HG03103 (cell line): Measurements from ENCODE around the gene C1orf52.

Experiments used
- ATAC-seq: cut with Tn5 transposase; IDR thresholded peaks from one replicate; pipeline ENCODE4 v1.9.1; 2021; ENCODE audit warnings: low read depth; ENCODE audit not compliant: unreplicated experiment

C1orf52 gene

DNA sequence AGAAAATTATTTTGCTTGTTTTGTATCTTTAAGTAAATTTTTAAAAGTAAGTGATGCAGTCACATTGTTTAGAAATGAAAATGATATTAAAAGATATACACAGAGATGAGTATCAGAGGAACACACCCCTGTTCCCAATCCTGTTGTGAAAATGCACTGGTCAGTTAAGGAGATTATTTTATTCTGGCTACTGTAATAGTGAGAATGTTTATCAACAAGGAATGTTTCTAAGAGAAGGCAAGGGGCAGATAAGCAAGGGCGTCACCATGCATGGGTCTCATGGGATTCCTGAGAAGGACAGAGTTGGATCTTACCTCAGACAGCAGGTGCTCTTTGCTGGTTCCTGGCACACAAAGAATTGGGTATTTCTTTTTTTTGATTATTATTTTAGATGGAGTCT is 21.8 kb downstream of the C1orf52 start:
- no peak for ATAC-seq

- no peak for ATAC-seq
These were observed 29.0 kb downstream of the C1orf52 start for GRCh38 chr1:85230305-85230977.

GRCh38 chr1:85229574-85230097 is 29.8 kb downstream of the C1orf52 start:
- no peak for ATAC-seq

DNA sequence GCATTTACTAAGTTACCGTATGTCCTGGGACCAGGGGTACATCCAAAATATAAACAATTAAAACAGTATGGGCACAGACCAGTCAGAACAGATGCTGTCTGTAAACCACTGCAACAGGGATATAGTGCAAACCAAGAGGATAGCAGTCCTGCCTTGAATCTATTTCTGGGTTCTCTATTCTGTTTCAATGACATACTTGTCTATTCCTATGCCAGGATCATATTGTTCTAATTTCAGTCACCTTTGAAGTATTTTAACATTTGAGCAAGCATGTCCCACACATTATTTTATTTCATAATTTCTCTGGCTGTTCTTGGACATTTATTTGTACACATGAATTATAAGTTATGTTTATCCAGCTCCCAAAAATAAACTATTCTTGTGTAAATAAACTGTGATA is 30.5 kb downstream of the C1orf52 start:
- no peak for ATAC-seq

DNA sequence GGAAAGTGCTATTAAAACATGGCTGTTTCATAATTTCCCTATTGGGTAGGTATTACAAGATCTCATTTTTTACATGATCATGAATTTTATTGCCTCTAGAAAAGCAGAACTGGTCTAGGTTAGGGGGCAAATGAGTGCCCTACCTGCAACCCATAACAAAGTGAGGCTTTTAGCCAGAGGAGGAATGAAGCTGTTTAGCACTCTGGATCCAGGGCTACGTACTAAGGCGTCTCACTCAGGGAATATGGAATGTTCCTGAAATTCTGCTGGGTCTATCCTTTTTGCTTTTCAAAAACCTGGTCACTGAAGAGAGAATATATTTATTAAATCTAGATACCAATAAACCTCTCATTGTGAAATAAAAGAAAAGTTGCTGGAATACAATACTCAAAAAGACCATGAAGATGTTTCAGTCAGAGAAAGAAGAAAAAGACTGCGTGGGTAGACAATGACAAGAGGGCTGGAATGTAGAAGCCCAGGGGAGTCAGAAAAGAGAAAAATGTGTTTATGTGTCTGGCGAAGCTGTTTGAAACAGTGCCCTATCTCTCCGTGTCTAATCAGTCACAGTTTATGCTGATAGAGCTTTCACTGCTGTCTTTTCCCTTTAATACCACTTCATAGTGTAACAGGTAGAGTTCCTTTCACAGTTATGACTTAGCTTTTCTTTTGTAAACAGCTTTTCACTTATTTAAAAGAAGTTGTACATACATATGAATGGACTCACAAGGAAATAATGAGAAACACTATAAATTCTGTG is 33.7 kb downstream of the C1orf52 start:
- ATAC-seq = no peak

DNA sequence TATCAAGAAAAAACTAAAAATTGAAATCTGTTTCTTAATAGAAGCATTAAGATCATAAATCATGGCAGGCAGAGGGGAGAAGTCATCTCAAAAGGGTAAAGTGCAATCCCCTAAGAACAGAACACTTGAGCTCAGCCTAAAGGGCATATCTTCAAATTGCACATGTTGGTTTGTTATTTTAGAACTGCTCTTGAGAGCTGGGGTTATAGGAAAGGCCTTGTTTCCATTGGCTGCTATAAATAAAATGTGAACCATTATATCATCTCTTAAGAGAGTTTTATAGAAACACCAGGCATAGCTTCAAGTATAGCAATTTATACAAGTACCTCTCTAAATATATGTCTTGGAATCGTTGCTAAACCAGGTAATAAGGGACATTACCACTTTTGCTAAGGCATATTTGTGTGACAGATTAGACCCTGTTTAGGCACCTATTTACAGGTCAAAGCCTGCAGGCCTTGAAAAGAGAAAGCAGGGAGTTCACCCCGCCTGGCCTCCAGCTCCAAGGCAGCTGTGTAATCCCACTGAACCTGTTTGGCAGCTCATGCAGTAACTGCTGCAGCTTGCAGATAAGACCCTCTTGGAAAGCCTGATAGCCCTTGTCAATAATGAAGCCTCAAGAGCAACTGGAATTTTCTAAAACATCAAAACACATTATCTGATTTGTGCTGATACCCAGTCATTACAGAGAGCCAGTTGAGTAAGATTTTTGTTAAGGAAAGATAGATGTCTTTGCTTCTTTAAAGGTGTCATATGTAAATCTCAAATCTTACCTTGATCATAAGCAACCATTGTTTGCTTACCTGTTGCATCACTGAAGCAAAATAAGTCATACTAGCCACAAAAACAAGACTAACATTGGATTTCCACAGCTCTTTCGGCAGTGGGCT is 34.5 kb downstream of the C1orf52 start:
- no peak for ATAC-seq

- ATAC-seq = no peak
These were observed 35.2 kb downstream of the C1orf52 start for GRCh38 chr1:85224295-85224694.

DNA sequence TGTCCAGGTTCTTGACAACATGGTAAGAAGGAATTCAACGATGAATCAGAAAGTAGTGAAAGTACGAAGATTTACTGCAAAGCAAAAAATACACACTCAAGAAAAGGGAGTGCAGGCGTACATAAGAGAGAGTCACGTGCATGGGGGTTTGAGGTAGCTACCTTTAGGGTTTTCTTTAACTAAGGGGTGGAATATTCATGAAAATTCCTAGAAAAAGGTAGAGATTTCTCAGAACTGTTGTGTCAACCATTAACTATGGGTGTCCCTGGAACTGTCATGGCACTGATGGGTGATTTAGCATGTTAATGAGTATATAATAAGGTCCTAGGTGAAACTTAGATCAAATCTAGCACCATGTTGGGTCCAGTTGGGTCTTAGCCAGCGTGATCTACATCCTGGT is 36.1 kb downstream of the C1orf52 start:
- ATAC-seq = no peak

DNA sequence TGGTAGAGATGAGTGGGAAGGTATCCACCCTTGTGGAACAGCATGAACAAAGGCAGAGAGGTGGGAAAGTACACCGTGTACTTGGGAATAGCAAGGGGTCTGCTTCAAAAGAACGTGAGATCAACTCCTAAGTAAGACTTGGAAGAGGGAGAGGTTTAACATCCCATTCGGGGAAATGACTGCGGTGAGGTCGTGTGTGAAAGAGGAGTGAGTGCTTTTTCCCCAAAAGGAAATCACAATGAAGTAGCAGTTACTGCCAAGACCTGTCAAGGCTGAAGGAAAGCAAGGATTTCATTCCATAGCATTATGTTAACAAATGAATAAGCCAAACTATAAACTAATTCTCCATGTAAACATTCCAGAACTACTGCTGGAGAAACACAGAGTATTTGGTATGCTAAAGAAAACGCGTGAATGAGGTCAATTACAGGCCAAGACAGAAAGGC is 38.7 kb downstream of the C1orf52 start:
- no peak for ATAC-seq

GRCh38 chr1:85219853-85220610 is 39.4 kb downstream of the C1orf52 start:
- ATAC-seq = no peak

GRCh38 chr1:85216697-85217096 is 42.8 kb downstream of the C1orf52 start:
- ATAC-seq = no peak

DNA sequence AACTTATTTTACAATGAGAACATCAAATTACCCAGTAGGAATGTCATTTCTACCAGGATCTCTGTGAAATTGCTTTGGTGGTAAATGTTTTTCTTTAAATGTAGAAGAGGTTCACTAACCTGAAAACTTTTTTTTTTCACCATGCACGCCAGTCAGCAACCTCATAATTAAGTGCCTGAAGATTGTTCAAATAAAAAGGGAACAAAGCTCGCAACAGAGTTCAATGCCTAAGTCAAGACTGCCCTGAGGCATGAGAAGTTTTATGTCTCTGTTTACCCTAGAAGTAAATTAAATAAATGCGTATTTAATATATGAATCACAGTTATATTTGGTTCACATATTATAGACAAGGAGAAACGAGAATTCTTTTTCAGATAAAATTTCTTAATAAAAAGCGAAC is 44.8 kb downstream of the C1orf52 start:
- ATAC-seq = no peak

GRCh38 chr1:85208488-85208887 is 51.0 kb downstream of the C1orf52 start:
- ATAC-seq = no peak

DNA sequence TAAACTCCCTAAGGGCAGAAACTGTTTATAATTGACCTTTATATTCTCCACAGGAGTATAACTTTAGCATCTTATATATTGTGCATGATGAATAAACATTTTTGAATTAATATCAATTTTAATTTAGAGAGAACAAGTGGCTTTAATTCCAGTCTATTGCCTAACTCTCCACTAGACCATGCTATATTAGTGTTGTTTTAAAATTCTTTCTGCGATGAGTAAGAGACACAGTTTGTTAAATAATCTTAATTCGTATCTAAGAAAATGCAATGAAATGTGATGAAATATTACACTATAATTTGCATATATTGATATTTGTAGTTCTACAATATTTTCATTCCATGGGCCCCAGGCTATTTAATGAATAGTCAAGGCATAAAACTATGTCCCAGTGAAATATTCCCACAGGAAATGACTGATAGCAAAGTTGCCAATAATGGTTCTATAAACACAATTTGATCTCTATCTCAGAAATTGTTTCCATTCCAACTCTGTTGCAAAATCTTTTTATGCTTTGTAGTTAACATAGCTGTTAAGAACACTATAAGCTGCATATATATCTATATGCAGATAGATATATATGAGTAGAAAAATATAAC is 55.8 kb downstream of the C1orf52 start:
- ATAC-seq = no peak

GRCh38 chr1:85202864-85203255 is 56.6 kb downstream of the C1orf52 start:
- no peak for ATAC-seq

DNA sequence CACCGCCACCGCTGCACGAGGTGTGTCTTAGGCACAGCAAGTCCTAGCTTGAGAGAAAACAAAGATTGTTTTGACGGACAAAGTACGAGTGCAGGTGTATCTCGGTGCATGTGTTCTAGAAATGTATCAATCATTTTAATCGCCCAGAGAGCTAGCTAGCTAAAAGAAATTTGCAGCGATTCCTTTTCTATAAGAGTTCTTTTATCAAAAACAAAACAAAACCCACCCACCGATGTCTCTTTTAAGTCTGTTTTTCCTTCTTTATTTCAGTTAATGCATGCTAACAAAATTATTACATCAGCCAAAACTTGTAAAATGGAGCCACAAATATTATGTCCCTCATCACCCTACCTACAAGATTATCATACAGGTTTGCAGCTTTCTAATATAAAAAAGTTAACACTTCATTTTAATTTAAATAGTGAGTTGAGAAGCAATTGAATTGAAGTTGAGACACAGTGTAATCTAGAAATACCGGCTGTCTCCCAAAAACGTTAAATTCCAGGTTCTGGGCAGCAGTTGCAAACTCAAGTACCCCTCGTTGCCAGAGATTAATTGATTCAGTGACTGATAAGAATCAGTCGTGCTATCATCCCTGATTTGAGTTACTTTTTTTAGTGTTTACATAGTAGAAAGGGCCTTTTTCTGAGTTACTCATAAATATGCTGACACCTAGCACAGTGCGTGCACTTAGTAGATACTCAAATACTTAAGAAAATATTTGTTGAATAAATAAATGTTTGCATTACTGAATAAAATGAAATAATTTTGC is 57.2 kb downstream of the C1orf52 start:
- ATAC-seq = no peak

GRCh38 chr1:85201340-85202091 is 57.9 kb downstream of the C1orf52 start:
- ATAC-seq = peak; percentile 38
